GF-D8 (cell line): ENCODE data around the gene NDUFS2.
A peak's percentile ranks its signal among the peaks of the same experiment; 100 is the strongest.

ENCODE experiments used
- DNase-seq: peaks from one replicate; lab custom pipeline; 2025; lab: John Stamatoyannopoulos, UW

The NDUFS2 gene

GRCh38 chr1:161201836-161202712 lies at the start of gene NDUFS2:
Gene NDUFS2 (plus strand): TSS chr1:161202367. CDS start chr1:161202386, 19 bp downstream.
- DNase-seq: peak; percentile 95

GRCh38 chr1:161153176-161153575 lies 49.0 kb upstream of the NDUFS2 start:
- DNase-seq: no peak

- DNase-seq: peak; percentile 75
These were observed 48.4 kb upstream of the NDUFS2 start, which contains the start of gene UFC1 for GRCh38 chr1:161153682-161154337. Gene UFC1 (plus strand): TSS chr1:161153978. CDS start chr1:161153998, 20 bp downstream.

- no peak for DNase-seq
These were observed 44.3 kb upstream of the NDUFS2 start for GRCh38 chr1:161157867-161158266.

- DNase-seq: no peak
These were observed 43.7 kb upstream of the NDUFS2 start for GRCh38 chr1:161158316-161159010.

- peak; percentile 69 for DNase-seq
These were observed 42.9 kb upstream of the NDUFS2 start, which contains the start of gene USP21 for GRCh38 chr1:161159087-161159912. Gene USP21 (plus strand): TSS chr1:161159500. CDS start chr1:161160641, 1,141 bp downstream.

GRCh38 chr1:161159913-161160243 lies 42.3 kb upstream of the NDUFS2 start:
- DNase-seq: no peak

GRCh38 chr1:161160671-161161145 lies 41.5 kb upstream of the NDUFS2 start:
- DNase-seq: no peak

- DNase-seq: no peak
These were observed 40.5 kb upstream of the NDUFS2 start for GRCh38 chr1:161161652-161162051.

GRCh38 chr1:161162052-161162451 lies 40.1 kb upstream of the NDUFS2 start:
- DNase-seq: no peak

GRCh38 chr1:161162806-161163205 lies 39.4 kb upstream of the NDUFS2 start:
- DNase-seq: no peak

- DNase-seq: no peak
These were observed 38.4 kb upstream of the NDUFS2 start for GRCh38 chr1:161163793-161164192.

GRCh38 chr1:161164901-161165610 lies 37.1 kb upstream of the NDUFS2 start:
- no peak for DNase-seq

- DNase-seq: peak; percentile 94
These were observed 36.2 kb upstream of the NDUFS2 start, which contains the start of gene PPOX for GRCh38 chr1:161165742-161166668. Gene PPOX (plus strand): TSS chr1:161166426. CDS start chr1:161166848, 422 bp downstream.

GRCh38 chr1:161166669-161167548 lies 35.3 kb upstream of the NDUFS2 start:
- no peak for DNase-seq

GRCh38 chr1:161168906-161169305 lies 33.3 kb upstream of the NDUFS2 start:
- DNase-seq: no peak

GRCh38 chr1:161171191-161171590 lies 31.0 kb upstream of the NDUFS2 start:
- DNase-seq: no peak

- no peak for DNase-seq
These were observed 30.5 kb upstream of the NDUFS2 start for GRCh38 chr1:161171696-161172095.

- no peak for DNase-seq
These were observed 29.8 kb upstream of the NDUFS2 start for GRCh38 chr1:161172349-161172748.
